ENCODE results near the gene OR2A5.

The OR2A5 gene

DNA sequence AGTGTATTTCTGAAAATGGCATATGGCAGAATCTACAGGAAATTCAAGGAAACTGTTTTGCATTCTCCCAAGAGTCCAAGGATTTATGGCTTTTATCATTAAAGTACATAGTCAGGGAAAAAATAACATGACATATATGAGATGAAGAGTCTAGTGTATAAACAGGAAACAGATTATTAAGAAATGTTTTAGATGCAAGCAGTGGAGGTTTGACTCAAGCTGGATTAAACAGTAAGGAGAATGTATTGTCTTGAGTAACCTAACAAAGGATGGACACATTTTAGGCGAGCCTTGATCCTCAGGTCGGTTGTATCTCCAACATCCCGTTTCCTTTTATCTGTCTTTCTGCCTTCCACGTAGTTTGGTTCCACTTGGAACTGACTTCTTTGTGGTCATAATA lies 30.7 kb upstream of the OR2A5 start:
- H3F3A ChIP-seq (ENCODE audit: low read depth): no peaks in the 10 kb centered on the region
- H3K79me2 ChIP-seq (ENCODE audit: insufficient read depth, low read length): no peaks in the 10 kb centered on the region
- no peaks in the 10 kb centered on the region for H3K4me1 ChIP-seq (ENCODE audit: insufficient read depth, low read length, poor library complexity, severe bottlenecking)
- no peak for TF ChIP-seq EZH2phosphoT487 (IDR thresholded peaks at IDR 0.05; ENCODE audit: borderline replicate concordance)
- TF ChIP-seq, protein P1, sequence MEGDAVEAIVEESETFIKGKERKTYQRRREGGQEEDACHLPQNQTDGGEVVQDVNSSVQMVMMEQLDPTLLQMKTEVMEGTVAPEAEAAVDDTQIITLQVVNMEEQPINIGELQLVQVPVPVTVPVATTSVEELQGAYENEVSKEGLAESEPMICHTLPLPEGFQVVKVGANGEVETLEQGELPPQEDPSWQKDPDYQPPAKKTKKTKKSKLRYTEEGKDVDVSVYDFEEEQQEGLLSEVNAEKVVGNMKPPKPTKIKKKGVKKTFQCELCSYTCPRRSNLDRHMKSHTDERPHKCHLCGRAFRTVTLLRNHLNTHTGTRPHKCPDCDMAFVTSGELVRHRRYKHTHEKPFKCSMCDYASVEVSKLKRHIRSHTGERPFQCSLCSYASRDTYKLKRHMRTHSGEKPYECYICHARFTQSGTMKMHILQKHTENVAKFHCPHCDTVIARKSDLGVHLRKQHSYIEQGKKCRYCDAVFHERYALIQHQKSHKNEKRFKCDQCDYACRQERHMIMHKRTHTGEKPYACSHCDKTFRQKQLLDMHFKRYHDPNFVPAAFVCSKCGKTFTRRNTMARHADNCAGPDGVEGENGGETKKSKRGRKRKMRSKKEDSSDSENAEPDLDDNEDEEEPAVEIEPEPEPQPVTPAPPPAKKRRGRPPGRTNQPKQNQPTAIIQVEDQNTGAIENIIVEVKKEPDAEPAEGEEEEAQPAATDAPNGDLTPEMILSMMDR (conservative IDR thresholded peaks at IDR 0.05; ENCODE audit: low read length): no peak
- no peaks in the 10 kb centered on the region for H3K9me2 ChIP-seq (replicated peaks; ENCODE audit: low read depth, low read length)
- no peaks in the 10 kb centered on the region for H3K27me3 ChIP-seq (ENCODE audit: insufficient read depth, low read length, poor library complexity, severe bottlenecking)
- no peak overlapping the region for H2AFZ ChIP-seq (ENCODE audit: low read length)
- H3K9me3 ChIP-seq (ENCODE audit: insufficient read depth, low read depth, low read length): no peaks in the 10 kb centered on the region
- no peaks in the 10 kb centered on the region for H4K20me1 ChIP-seq (ENCODE audit: insufficient read depth, low read length, poor library complexity, severe bottlenecking)
- H3K4me3 ChIP-seq (ENCODE audit: low read length, poor library complexity, severe bottlenecking): no peak overlapping the region
- no peak overlapping the region for H3K9ac ChIP-seq (ENCODE audit: low read depth, low read length, poor library complexity, severe bottlenecking)
- no peaks in the 10 kb centered on the region for H3K36me3 ChIP-seq (ENCODE audit: insufficient read depth, low read length)
- H3K4me2 ChIP-seq (ENCODE audit: low read depth, low read length, poor library complexity, severe bottlenecking): no peak overlapping the region

DNA sequence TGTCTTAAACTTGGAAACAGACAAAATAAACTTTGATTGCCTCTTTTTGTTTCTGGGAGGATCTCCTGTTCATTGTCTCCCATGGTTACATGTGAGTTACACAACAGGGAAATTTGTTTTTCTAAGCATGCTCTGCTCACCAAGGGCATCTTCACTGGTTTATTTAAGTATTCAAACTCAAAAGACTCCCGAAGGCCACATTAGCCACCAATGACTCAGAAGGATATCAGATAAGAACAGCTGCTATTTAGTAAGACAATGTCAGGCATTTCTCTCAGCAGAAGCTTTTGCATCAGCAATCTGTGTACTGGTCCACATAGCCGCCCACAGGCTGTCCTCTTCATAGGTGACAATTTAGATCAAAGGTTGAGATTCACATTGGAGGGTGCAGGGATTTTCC lies 29.3 kb upstream of the OR2A5 start:
- H2AFZ ChIP-seq (ENCODE audit: low read length): no peak overlapping the region
- no peak for TF ChIP-seq EZH2phosphoT487 (IDR thresholded peaks at IDR 0.05; ENCODE audit: borderline replicate concordance)
- TF ChIP-seq, protein P1 (conservative IDR thresholded peaks at IDR 0.05; ENCODE audit: low read length): no peak
- no peak overlapping the region for H3K4me3 ChIP-seq (ENCODE audit: low read length, poor library complexity, severe bottlenecking)
- no peaks in the 10 kb centered on the region for H3K9me2 ChIP-seq (replicated peaks; ENCODE audit: low read depth, low read length)
- H4K20me1 ChIP-seq (ENCODE audit: insufficient read depth, low read length, poor library complexity, severe bottlenecking): no peaks in the 10 kb centered on the region
- H3K36me3 ChIP-seq (ENCODE audit: insufficient read depth, low read length): no peaks in the 10 kb centered on the region
- no peaks in the 10 kb centered on the region for H3K27me3 ChIP-seq (ENCODE audit: insufficient read depth, low read length, poor library complexity, severe bottlenecking)
- no peaks in the 10 kb centered on the region for H3K9me3 ChIP-seq (ENCODE audit: insufficient read depth, low read depth, low read length)
- no peaks in the 10 kb centered on the region for H3K4me1 ChIP-seq (ENCODE audit: insufficient read depth, low read length, poor library complexity, severe bottlenecking)
- no peaks in the 10 kb centered on the region for H3K79me2 ChIP-seq (ENCODE audit: insufficient read depth, low read length)
- H3K9ac ChIP-seq (ENCODE audit: low read depth, low read length, poor library complexity, severe bottlenecking): no peak overlapping the region
- H3K4me2 ChIP-seq (ENCODE audit: low read depth, low read length, poor library complexity, severe bottlenecking): no peak overlapping the region
- H3F3A ChIP-seq (ENCODE audit: low read depth): no peaks in the 10 kb centered on the region

DNA sequence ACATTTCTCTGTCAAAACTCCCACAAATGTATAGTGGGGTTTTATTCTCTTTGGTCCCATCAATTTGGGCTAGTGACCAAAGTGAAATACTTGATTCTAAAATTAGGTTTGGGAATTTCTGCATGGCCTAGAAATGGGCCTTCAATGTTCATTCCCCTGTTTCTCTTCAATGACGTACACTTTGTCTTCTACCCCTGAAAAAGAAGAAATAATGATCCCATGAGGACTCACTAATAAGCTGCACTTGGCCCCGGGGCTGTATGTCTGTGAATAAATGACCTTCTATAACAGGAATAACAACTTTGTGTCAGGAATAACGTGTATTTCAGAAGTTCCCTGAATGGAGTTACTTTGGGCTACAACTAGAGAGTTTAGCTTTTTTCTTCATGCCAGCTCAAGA lies 28.4 kb upstream of the OR2A5 start:
- no peak overlapping the region for H3K9ac ChIP-seq (ENCODE audit: low read depth, low read length, poor library complexity, severe bottlenecking)
- H4K20me1 ChIP-seq (ENCODE audit: insufficient read depth, low read length, poor library complexity, severe bottlenecking): no peaks in the 10 kb centered on the region
- no peaks in the 10 kb centered on the region for H3K36me3 ChIP-seq (ENCODE audit: insufficient read depth, low read length)
- no peaks in the 10 kb centered on the region for H3K9me2 ChIP-seq (replicated peaks; ENCODE audit: low read depth, low read length)
- H3K27me3 ChIP-seq (ENCODE audit: insufficient read depth, low read length, poor library complexity, severe bottlenecking): no peaks in the 10 kb centered on the region
- H3K4me3 ChIP-seq (ENCODE audit: low read length, poor library complexity, severe bottlenecking): no peak overlapping the region
- no peak overlapping the region for H2AFZ ChIP-seq (ENCODE audit: low read length)
- no peaks in the 10 kb centered on the region for H3F3A ChIP-seq (ENCODE audit: low read depth)
- no peaks in the 10 kb centered on the region for H3K79me2 ChIP-seq (ENCODE audit: insufficient read depth, low read length)
- H3K9me3 ChIP-seq (ENCODE audit: insufficient read depth, low read depth, low read length): no peaks in the 10 kb centered on the region
- no peak overlapping the region for H3K4me2 ChIP-seq (ENCODE audit: low read depth, low read length, poor library complexity, severe bottlenecking)
- TF ChIP-seq, protein P1 (conservative IDR thresholded peaks at IDR 0.05; ENCODE audit: low read length): no peak
- TF ChIP-seq EZH2phosphoT487 (IDR thresholded peaks at IDR 0.05; ENCODE audit: borderline replicate concordance): no peak
- H3K4me1 ChIP-seq (ENCODE audit: insufficient read depth, low read length, poor library complexity, severe bottlenecking): no peaks in the 10 kb centered on the region

Data from Loucy (cell line).